NCI-H187 (cell line): ENCODE data around the gene GPC6.
A peak's percentile ranks its signal among the peaks of the same experiment; 100 is the strongest.

Experiments
- DNase-seq, 2 experiments: peaks; one replicate each; lab custom pipeline; 2025; lab: John Stamatoyannopoulos, UW

The GPC6 gene

GRCh38 chr13:94169454-94170144 lies 943.0 kb downstream of the GPC6 start:
- no peak for DNase-seq

GRCh38 chr13:94170145-94170571 lies 943.6 kb downstream of the GPC6 start:
- DNase-seq, result no peak

- no peak for DNase-seq
Observed at GRCh38 chr13:94172416-94172815, 945.8 kb downstream of the GPC6 start.

- no peak for DNase-seq
Observed at GRCh38 chr13:94173312-94173854, 946.8 kb downstream of the GPC6 start.

- no peak for DNase-seq
Observed at GRCh38 chr13:94174009-94174408, 947.4 kb downstream of the GPC6 start.

DNA sequence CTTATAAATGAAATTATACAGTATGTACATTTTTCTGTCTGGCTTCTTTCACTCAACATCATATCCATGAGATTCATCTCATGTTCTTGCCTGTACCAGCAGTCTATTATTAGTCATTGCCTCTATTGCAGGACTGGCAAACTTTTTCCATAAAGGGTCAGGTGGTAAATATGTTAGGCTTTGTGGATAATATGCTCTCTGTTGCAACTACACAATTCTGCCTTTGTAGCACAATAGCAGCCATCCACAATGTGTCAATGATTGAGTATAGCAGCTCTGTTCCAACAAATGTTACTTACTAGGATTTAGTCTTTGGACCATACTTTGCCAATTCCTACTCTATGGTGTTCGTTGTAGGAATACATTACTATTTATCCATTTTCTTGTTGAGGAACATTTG lies 948.5 kb downstream of the GPC6 start:
- DNase-seq, result no peak

DNA sequence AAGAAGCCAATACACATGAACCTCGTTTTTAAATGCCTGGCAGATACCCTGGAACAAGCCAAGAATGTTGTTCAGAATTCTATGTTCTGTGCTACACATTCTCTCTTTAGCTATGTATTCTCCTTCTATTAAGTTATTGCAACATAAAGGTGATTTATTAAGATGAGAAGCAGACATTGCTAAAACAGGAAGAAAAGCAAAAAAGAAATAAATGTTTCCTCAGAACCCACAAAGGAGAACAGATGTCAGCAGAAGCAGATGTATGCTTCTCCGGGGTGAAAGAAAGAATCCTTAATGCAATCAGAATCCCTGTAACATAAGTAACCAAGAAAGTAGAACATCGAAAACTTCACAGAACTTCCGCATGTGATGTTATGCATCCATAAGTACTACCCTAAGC lies 950.0 kb downstream of the GPC6 start:
- no peak for DNase-seq

DNA sequence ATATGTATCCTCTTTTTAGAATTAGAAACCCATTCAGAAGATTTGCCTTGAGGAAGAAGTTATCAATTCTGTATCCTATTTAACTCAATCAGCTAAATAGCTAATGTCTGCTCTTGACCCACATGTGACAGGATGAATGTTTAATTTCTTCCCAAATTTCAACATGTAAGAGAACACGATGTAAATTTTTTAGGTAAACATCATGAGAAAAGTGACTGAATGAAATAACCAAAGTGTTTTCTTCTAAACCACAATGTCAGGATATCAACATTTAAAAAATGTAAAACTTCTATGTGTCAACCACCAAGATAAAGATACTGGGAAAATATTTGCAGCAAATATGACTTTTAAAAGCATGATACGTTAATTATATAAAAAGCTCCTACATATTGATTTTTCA lies 950.4 kb downstream of the GPC6 start:
- DNase-seq, result no peak

- DNase-seq, result no peak
Observed at GRCh38 chr13:94178625-94179244, 952.1 kb downstream of the GPC6 start.

DNA sequence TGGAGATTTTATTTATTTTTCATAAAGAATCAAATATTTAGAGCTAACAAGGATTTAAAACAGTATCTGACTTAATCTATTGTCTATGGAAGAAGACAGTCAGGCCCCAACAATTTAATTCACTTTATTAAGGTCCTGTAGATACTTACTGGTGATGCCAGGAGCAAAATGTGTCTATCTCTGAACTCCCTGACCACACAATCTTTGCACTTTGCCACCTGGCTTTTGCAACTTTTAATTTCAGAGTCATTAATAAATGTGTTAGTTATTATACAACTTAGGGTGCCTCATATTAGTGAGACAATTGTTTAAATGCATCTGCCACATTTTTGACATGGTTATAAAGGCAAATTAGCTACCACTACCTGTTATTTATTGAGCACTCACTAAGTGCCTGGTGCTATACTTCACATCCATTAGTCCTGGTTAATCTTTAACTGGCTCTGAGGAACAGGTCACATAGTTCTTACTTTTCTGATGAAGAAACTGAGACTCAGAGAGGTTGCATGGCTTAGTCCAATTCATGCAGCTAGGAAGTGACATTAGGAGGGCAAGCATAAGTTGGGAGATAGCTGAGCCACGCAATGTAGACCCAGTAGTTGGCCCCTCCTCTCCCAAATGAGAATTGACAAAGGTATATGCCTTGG lies 955.0 kb downstream of the GPC6 start:
- no peak for DNase-seq

- no peak for DNase-seq
Observed at GRCh38 chr13:94182185-94182761, 955.7 kb downstream of the GPC6 start.

DNA sequence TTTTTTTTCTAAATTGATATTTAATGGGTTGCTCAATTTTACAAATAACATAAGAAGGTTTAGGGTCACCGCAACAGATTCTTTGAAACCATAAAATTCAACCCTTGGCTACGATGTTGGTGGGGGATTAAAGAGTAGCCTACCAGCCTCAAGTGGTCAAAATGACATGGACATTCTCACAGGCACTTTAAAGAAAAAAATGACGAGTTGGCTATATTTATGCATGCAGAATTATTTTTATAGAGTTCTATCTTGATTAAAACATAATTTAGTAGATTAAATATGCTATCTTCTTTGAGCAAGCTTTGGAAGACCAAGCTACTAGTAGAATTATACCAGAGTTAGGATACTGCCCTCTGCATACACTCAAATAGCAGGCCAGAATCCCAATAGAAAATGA lies 959.9 kb downstream of the GPC6 start:
- DNase-seq, result no peak

DNA sequence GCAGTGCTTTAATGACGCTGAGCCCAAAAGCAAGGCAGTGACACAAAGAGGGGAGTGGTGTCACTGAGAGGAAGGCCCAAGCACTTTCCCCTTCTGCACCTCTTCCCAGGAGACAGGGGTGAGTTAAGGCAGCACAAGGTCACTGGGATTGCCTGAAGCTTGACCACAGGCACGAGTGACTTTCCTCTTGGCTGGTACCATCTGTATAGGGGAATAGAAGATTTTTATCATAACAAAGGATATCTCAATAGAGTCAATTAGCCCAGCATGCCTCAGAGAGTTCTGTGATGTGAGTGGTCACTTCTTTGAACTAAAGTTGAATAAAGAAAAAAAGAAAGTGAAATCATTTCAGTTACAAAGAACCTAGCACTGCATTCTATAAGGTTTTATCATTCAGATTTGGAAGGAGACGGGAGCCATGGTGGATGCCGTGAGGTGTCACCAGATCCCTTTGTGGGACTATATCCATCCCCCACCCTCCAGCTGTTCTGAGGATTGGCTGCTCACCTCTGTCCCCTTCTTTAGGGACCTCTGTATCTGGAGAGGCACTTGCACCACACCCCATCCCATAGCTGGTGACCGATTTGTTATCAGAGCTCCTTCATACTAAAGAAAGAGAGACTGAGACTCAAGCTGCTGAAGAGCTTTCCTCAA lies 961.7 kb downstream of the GPC6 start:
- DNase-seq, result no peak

- peak in 1 of 2 experiments; percentile 27 for DNase-seq
Observed at GRCh38 chr13:94192431-94192975, 965.9 kb downstream of the GPC6 start.

DNA sequence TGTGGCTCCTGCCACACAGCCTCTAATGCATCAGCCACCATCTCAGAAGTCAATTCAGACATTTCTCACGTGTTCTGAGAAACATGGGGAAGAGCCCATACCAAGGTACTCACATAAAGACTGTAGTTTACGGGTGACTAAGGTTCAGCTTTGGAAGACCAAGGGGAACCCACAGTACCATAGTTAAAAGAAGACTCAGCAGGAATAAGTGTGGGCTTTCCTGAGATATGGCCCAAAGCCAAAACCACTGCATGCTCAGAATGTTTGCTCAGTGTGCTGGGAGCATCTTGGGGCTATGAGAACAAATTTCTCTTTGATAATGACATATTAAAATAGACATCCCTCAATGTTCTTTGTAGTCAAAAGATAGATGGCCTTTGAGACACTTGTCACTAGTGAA lies 969.1 kb downstream of the GPC6 start:
- peak; percentile 48 to 63 for DNase-seq

DNA sequence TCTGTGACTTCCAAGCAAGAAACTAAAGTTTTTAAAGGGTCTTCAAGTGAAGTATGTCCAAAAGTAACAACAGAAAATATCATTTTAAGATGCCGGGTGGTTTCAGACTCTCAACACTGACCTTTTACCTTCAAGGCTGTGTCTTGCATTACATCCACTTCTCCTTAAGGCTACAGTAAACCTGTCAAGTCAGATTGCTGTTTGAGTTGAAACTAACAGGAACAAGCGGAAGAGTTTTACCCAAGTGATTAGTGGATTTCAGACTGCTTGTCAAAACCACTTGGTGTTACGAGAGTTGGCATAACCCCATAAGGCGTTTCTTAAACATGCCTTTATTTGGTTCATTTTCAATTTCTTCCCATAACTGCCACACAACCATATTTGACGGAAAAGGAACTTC lies 969.8 kb downstream of the GPC6 start:
- DNase-seq, result no peak

- DNase-seq, result no peak
Observed at GRCh38 chr13:94198681-94199080, 972.1 kb downstream of the GPC6 start.

GRCh38 chr13:94199135-94199534 lies 972.5 kb downstream of the GPC6 start:
- DNase-seq, result no peak

DNA sequence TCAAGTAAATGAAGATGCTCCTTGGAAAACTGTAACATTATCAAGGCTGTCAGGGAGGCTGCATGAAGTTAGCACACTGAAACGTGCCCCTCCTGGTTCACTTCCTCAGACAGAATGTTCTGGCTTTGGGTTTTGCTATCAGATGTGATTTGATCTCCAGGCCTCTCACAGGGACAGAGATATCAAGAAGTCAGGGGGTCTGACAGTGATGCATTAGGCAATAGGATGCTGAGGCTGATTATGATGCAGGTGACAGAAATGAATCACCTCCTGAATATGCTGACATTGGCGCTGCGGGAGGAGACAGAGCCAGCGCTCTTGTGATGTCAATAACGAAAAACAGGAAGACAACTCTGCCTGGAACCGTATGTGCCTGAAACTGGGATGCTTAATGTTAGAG lies 974.4 kb downstream of the GPC6 start:
- DNase-seq, result no peak

DNA sequence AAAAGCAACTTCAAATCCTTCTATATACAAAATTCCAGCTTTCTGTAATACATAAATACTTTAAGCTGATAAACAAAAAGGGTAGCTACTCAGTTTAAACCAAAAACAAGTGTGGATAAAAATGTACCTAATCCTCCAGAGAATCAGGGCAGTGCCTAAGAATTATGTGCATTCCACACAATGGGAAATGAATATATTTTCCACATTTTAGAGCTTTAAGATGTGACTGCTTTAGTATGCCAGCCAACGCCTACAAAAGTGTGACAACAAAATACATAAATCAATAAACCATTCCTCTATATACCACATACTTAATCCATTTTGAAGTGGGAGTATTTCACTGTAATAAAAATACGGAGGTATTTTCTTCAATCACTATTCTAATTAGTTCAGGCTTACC lies 977.6 kb downstream of the GPC6 start:
- DNase-seq, result no peak

- no peak for DNase-seq
Observed at GRCh38 chr13:94204946-94205345, 978.3 kb downstream of the GPC6 start.

DNA sequence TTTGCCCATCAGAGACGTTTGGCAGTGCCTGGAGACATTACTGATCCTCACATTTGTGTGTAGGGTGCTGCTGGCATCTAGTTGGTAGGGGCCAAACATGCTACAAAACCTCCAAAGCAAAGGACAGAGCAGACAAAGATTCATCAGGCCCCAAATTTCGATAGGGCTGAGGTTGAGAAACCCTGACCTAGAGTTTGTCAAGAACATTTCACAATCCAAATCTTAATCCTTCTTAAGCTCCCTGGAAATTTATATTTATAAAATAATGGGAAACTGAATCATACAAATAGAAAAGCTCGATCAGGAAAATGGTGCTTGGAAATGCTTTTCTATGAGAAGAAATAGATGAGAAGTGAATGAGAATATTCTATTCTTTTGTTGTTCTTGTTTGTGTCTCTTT lies 979.3 kb downstream of the GPC6 start:
- DNase-seq, result no peak
